ENCODE results near the gene TENM3.
"Not testable (repeated sequence)": the region's sequence is repeated elsewhere in the genome, so short reads cannot be mapped to it uniquely, and the experiment has no call there.

TENM3 gene

GRCh38 chr4:182243204-182243603, at the start of gene TENM3:
Gene TENM3, plus strand, starts transcription at chr4:182243402. Its CDS starts 80,619 bp downstream, at chr4:182324021.
- not testable (repeated sequence) for DNase-seq

GRCh38 chr4:182194091-182194824, 48.9 kb upstream of the TENM3 start:
- no peak for DNase-seq

GRCh38 chr4:182197611-182198010, 45.6 kb upstream of the TENM3 start:
- no peak for DNase-seq

GRCh38 chr4:182201871-182202270, 41.3 kb upstream of the TENM3 start:
- no peak for DNase-seq

GRCh38 chr4:182202650-182203049, 40.6 kb upstream of the TENM3 start:
- DNase-seq, result no peak

- DNase-seq, result no peak
These were observed 39.3 kb upstream of the TENM3 start for GRCh38 chr4:182203872-182204411.

- DNase-seq, result no peak
These were observed 37.9 kb upstream of the TENM3 start for GRCh38 chr4:182205306-182205705.

GRCh38 chr4:182206266-182206665, 36.9 kb upstream of the TENM3 start:
- DNase-seq, result no peak

- DNase-seq, result no peak
These were observed 36.3 kb upstream of the TENM3 start for GRCh38 chr4:182206916-182207315.

- no peak for DNase-seq
These were observed 35.3 kb upstream of the TENM3 start for GRCh38 chr4:182207830-182208396.

- no peak for DNase-seq
These were observed 34.6 kb upstream of the TENM3 start for GRCh38 chr4:182208526-182209050.

GRCh38 chr4:182212211-182212761, 30.9 kb upstream of the TENM3 start:
- DNase-seq, result no peak

- DNase-seq, result no peak
These were observed 30.2 kb upstream of the TENM3 start for GRCh38 chr4:182213004-182213403.

GRCh38 chr4:182215148-182215547, 28.1 kb upstream of the TENM3 start:
- no peak for DNase-seq

GRCh38 chr4:182216005-182216404, 27.2 kb upstream of the TENM3 start:
- DNase-seq, result no peak

- DNase-seq, result no peak
These were observed 23.7 kb upstream of the TENM3 start for GRCh38 chr4:182219411-182220056.

GRCh38 chr4:182221987-182222386, 21.2 kb upstream of the TENM3 start:
- no peak for DNase-seq

GRCh38 chr4:182222766-182223165, 20.4 kb upstream of the TENM3 start:
- no peak for DNase-seq

GRCh38 chr4:182223708-182224107, 19.5 kb upstream of the TENM3 start:
- DNase-seq, result no peak

- no peak for DNase-seq
These were observed 18.9 kb upstream of the TENM3 start for GRCh38 chr4:182224192-182224850.

- no peak for DNase-seq
These were observed 17.8 kb upstream of the TENM3 start for GRCh38 chr4:182225257-182225852.

GRCh38 chr4:182227611-182228010, 15.6 kb upstream of the TENM3 start:
- no peak for DNase-seq

Measured in stimulated activated CD4-positive, alpha-beta T cell treated with anti-CD3 and anti-CD28 coated beads, Interleukin-4, amount 100 ng/mL, for 24 hours (primary cell).